Spinal cord (tissue), 10 donors: ENCODE data around the gene GATD1. TPM values are rescaled to one million over a fixed set of nuclear protein-coding genes. Genes with fewer than 3 reads are reported as not detected.
"Not testable (repeated sequence)": the region's sequence is repeated elsewhere in the genome, so short reads cannot be mapped to it uniquely, and the experiment has no call there.

Experiments
- DNase-seq, 6 donors: peaks; one replicate each; pipeline versions ENCODE4 v3.0.0 to v3.0.0-alpha.2; 2013 to 2015; ENCODE audit warnings: low spot score in 6 of 6, low read depth in 4 of 6
- H3K27ac ChIP-seq: one replicate; pipeline ENCODE4 v1.5.1; 2013; ENCODE audit warnings: low read depth, low read length, control low read depth
- H3K27me3 ChIP-seq: one replicate; pipeline ENCODE4 v1.6.1; 2013; ENCODE audit warnings: low read length; ENCODE audit not compliant: control insufficient read depth, insufficient read depth
- H3K36me3 ChIP-seq: one replicate; pipeline ENCODE4 v1.6.1; 2013; ENCODE audit warnings: low read length; ENCODE audit not compliant: control insufficient read depth, insufficient read depth
- H3K4me1 ChIP-seq: one replicate; pipeline ENCODE4 v1.6.1; 2013; ENCODE audit warnings: low read length; ENCODE audit not compliant: control insufficient read depth, insufficient read depth
- H3K4me3 ChIP-seq: one replicate; pipeline ENCODE4 v1.5.1; 2013; ENCODE audit warnings: low read depth, low read length, control low read depth
- H3K9me3 ChIP-seq: one replicate; pipeline ENCODE4 v1.6.1; 2013; ENCODE audit warnings: low read length; ENCODE audit not compliant: control insufficient read depth, insufficient read depth
- WGBS: methylation state at CpG from one replicate; pipeline ENCODE4 v1.1.5; 2013; ENCODE audit warnings: missing lambda C conversion rate; ENCODE audit not compliant: insufficient coverage; 5-methylcytosine and 5-hydroxymethylcytosine counted together
- polyA plus RNA-seq, 2 donors: library from polyadenylated mRNA; unstranded; fragments of 120-200 nt; gene quantifications; one replicate each; pipeline ENCODE4 v1.2.1, GENCODE V29; 2013; ENCODE audit not compliant: insufficient read length in 2 of 2
- total RNA-seq, 2 donors: library from RNA; depleted of rRNA in 1 of 2; stranded (reverse); fragments of 120-200 nt in 1 of 2; fragments of >200 nt in 1 of 2; gene quantifications; one replicate each; pipeline versions ENCODE4 v1.2.3 to v1.2.4, GENCODE V29; 2013 to 2014
- donor health status: healthy.

Gene GATD1
- total and polyA plus RNA-seq, 4 donors: 22.8 to 133 (median 70.9) TPM

DNA sequence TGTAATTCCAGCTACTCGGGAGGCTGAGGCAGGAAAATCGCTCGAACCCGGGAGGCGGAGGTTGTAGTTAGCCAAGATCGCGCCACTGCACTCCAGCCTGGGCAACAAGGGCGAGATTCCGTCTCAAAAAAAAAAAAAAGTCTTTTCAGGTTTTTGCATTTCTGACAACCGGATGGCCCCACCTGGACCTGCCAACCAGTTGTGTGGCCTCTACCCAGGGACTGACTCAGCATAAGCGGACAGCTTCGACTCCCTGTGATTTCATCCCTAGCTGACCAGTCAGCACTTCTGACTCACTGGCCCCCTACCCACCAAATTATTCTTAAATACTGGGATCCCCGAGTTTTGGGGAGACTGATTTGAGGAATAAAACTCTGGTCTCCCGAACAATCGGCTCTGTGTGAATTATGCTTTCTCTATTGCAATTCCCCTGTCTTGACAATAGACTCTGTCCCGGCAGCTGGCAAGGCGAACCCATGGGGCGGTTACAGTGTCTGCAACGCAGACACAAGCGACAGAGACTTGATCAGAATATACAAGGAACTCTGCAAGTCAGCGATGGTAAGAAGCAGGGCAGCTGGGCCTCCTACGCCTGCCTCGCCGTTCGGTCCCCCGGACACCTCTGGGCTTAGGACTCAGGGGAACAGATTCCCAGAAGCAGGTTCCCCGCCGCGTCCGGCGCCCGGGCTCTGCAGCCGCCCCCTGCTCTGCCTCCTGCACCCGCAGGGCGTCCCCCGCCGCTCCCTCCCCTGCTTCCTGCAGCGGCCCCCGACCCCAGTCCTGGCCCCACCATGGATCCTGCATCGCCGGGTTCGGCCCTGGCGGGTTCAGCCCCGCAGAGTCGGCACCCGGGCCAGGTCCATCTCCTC is 30.8 kb downstream of the GATD1 start:
- Histone ChIP-seq H3K9me3 (no peaks in the 10 kb centered on the region), H3K36me3 (no peaks in the 10 kb centered on the region), H3K27ac (peak overlapping the region; percentile 86), H3K4me3 (peak overlapping the region; percentile 62), H3K4me1 (peaks cover 28% of the 10 kb centered on the region), H3K27me3 (no peaks in the 10 kb centered on the region)
- DNase-seq: peak in 3 of 6 donors; percentile 38 to 85 (median 74)
- WGBS: 19% methylated on average over 44 of the region's 46 CpGs

DNA sequence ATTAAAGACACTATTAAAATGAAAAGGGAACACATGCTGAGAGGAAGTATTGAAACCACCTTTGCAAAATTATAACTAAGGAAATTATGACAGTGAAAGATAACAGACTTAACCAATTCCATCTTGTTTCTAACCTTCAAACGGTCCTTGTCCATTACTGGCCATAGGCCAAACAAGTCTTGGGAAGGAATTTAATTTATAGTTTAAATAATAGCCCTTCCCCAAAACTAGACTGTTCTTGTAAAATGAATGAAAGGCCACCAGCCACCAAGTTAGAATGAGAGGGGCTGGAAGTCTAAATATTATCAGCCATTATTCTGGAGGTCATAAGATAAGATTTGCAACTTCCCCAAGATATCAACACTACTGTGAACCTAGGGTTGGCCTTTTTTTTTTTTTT is 31.9 kb downstream of the GATD1 start:
- Histone ChIP-seq H3K27ac (no peak overlapping the region), H3K36me3 (no peaks in the 10 kb centered on the region), H3K4me1 (peaks cover 30% of the 10 kb centered on the region), H3K4me3 (no peak overlapping the region), H3K9me3 (no peaks in the 10 kb centered on the region), H3K27me3 (no peaks in the 10 kb centered on the region)
- WGBS: no CpG with 5 or more reads among the region's 1 CpG
- DNase-seq: no peak

DNA sequence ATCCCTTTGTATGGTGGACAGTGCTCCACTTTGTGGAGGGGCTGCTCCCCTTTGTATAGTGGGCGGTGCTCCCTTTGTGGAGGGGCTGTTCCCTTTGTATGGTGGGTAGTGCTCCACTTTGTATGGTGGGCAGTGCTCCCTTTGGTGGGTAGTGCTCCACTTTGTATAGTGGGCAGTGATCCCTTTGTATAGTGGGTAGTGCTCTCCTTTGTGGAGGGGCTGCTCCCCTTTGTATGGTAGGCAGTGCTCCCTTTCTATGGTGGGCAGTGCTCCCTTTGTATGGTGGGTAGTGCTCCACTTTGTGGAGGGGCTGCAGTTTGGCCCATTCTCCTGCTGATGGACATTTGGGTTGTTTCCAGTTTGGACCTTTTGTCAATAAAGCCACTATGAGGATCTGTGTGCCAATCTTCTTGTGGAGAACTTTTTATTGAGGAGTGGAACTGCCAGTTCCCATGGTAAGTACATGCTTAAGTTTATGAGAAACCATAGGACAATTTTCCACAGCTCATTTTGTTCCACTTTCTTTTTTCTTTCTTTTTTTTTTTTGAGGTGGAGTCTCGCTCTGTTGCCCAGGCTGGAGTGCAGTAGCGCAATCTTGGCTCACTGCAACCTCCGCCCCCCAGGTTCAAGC is 34.6 kb downstream of the GATD1 start:
- Histone ChIP-seq H3K27ac (no peak overlapping the region), H3K4me1 (peaks cover 17% of the 10 kb centered on the region), H3K27me3 (no peaks in the 10 kb centered on the region), H3K9me3 (no peaks in the 10 kb centered on the region), H3K36me3 (no peaks in the 10 kb centered on the region), H3K4me3 (no peak overlapping the region)
- WGBS: no CpG with 5 or more reads among the region's 4 CpGs
- no peak for DNase-seq

DNA sequence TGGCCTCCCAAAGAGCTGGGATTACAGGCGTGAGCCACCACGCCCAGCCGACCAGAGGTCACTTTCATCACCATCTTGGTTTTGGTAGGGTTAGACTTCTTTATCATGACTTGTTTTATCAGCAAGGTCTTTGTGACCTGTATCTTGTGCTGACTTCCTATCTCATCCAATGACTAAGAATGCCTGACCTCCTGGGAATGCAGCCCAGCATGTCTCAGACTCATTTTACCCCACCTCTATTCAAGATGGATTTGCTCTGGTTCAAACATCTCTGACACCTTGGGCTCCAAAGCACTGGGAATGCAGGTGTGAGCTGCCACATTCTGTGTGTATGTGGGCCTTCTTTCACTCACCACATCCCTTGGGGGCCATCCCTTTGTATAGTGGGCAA is 35.1 kb downstream of the GATD1 start:
- H3K36me3 ChIP-seq: no peaks in the 10 kb centered on the region
- WGBS: no CpG with 5 or more reads among the region's 3 CpGs
- H3K27me3 ChIP-seq: peaks cover 3% of the 10 kb centered on the region
- H3K27ac ChIP-seq: no peak overlapping the region
- DNase-seq: no peak
- no peaks in the 10 kb centered on the region for H3K9me3 ChIP-seq
- H3K4me1 ChIP-seq: peaks cover 22% of the 10 kb centered on the region
- H3K4me3 ChIP-seq: no peak overlapping the region

DNA sequence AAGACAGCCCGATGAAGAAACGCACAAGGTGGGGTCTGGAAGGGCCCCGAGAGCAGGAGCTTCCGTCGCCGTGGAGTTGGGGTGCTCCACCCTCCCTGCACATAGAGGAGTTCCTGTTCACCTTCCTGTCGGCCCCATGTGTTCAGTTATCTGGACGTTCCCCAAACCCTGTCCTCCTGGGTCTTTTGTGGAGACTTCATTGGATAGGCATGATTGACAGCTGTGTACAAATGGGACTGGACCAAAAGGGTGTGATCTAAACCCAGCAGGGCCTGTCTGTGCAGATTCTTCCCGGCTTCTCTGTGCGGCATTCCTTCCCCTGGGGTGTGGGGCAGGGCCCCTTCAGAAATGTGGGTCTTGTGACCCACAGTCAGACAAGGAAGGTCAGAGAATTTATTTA is 39.4 kb downstream of the GATD1 start:
- not testable (repeated sequence) for H3K9me3 ChIP-seq, DNase-seq, H3K27ac ChIP-seq, H3K36me3 ChIP-seq, H3K27me3 ChIP-seq, H3K4me3 ChIP-seq
- H3K4me1 ChIP-seq: peaks cover 16% of the 10 kb centered on the region
- 50% methylated on average over 9 of the region's 10 CpGs for WGBS

DNA sequence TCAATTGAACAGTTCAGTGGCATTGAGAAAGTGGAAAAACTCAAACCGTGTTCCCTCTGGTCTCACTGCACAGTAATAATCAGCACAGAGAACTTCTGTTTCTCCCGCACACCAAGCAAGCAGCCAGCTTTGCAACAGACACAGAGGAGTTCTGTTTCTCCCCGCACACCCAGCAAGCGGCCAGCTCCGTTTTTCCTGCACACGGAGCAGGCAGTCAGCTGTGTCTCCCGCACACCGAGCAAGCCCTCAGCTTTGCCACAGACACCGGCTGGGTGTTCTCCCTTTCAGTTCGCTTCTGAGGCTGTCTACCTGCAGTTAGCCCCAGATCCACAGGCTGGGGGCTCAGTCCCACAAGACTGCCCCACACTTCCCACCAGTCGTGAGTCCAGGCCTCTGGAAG is 39.9 kb downstream of the GATD1 start:
- 36% methylated on average over 11 of the region's 11 CpGs for WGBS
- DNase-seq: peak in 1 of 6 donors; percentile 49
- H3K4me3 ChIP-seq: no peak overlapping the region

DNA sequence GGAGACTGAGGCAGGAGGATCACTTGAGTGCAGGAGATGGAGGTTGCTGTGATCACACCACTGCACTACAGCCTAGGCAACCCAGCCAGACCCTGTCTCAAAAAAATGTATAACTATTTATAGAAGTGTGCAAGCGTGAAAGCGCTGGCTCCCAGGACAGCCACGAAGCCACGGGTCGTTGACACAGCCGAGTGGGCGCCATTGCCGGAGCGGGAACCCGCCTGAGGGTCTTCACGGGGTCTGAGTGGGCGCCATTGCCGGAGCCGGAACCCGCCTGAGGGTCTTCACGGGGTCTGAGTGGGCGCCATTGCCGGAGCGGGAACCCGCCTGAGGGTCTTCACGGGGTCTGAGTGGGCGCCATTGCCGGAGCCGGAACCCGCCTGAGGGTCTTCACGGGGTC is 42.7 kb downstream of the GATD1 start:
- not testable (repeated sequence) for H3K4me3 ChIP-seq, H3K27ac ChIP-seq, H3K27me3 ChIP-seq, H3K9me3 ChIP-seq, H3K36me3 ChIP-seq, DNase-seq
- peaks cover 22% of the 10 kb centered on the region for H3K4me1 ChIP-seq
- WGBS: 99% methylated on average over 10 of the region's 26 CpGs

More for the DNA sequence above, 39.9 kb downstream of the GATD1 start:
- Histone ChIP-seq H3K36me3 (no peaks in the 10 kb centered on the region), H3K4me1 (peaks cover 16% of the 10 kb centered on the region), H3K27ac (no peak overlapping the region), H3K9me3 (no peaks in the 10 kb centered on the region), H3K27me3 (peaks cover 3% of the 10 kb centered on the region)

DNA sequence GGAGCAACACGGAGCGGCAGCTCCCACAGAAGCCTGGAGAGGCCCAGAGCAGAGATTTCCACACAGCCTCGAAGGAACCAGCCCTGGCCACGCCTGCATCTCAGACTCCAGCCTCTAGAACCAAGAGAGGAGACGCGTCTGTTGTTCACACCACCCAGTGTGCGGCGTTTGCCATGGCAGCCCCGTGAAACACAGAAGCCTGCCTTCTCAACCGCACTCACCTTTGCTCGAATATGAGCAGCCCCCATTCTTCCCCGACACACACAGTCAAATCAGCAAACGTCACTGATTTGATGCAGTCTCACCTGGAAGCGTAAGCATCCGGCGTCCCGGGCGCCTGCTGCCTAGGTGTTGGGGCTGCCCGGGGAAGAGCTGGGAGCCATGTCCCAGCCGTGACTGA is 44.2 kb downstream of the GATD1 start:
- Histone ChIP-seq H3K27ac (no peak overlapping the region), H3K36me3 (no peaks in the 10 kb centered on the region), H3K4me1 (peaks cover 37% of the 10 kb centered on the region), H3K4me3 (no peak overlapping the region), H3K27me3 (peaks cover 3% of the 10 kb centered on the region), H3K9me3 (no peaks in the 10 kb centered on the region)
- WGBS: 77% methylated on average over 20 of the region's 20 CpGs
- no peak for DNase-seq

DNA sequence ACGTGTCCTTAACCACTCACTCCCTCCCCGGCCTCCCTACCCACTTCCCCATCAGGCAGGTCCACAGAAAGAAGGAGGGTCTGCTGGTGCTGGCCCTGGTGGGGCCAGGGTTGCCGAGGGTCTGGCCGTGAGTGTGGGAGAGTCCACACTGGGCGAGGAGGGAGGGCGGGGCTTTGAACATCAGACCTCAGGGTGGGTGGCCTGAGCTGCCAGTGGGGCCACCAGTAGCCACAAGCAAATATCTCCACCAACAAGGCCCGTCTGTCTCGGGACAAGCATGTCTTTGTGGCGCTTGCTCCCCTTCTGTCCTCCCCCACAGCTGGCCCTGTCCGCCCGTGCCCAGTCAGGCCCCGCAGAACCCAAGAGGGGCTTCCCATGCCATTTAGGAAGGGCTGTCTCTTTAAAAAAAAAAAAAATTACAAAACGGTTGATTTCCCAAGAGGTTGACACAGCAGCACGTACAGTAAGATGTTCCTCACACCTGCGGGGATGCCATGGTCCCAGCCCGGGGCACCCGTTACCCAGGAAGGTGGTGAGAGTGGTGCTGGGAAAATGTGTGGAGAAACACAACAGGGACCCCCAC is 47.7 kb downstream of the GATD1 start:
- no peaks in the 10 kb centered on the region for H3K36me3 ChIP-seq
- H3K27ac ChIP-seq: peak overlapping the region; percentile 91
- H3K4me1 ChIP-seq: peaks cover 43% of the 10 kb centered on the region
- H3K9me3 ChIP-seq: no peaks in the 10 kb centered on the region
- 42% methylated on average over 4 of the region's 17 CpGs for WGBS
- DNase-seq: peak in 2 of 6 donors; percentile 37 to 65
- H3K4me3 ChIP-seq: no peak overlapping the region
- peaks cover 31% of the 10 kb centered on the region for H3K27me3 ChIP-seq
